GM19023 (cell line): Measurements from ENCODE around the gene TMUB2.
"Not testable (repeated sequence)": the region's sequence is repeated elsewhere in the genome, so short reads cannot be mapped to it uniquely, and the experiment has no call there.

Source experiments
- ATAC-seq: cut with Tn5 transposase; IDR thresholded peaks from one replicate; pipeline ENCODE4 v1.9.1; 2021; ENCODE audit warnings: mild to moderate bottlenecking, moderate library complexity; ENCODE audit not compliant: unreplicated experiment

The TMUB2 gene

DNA sequence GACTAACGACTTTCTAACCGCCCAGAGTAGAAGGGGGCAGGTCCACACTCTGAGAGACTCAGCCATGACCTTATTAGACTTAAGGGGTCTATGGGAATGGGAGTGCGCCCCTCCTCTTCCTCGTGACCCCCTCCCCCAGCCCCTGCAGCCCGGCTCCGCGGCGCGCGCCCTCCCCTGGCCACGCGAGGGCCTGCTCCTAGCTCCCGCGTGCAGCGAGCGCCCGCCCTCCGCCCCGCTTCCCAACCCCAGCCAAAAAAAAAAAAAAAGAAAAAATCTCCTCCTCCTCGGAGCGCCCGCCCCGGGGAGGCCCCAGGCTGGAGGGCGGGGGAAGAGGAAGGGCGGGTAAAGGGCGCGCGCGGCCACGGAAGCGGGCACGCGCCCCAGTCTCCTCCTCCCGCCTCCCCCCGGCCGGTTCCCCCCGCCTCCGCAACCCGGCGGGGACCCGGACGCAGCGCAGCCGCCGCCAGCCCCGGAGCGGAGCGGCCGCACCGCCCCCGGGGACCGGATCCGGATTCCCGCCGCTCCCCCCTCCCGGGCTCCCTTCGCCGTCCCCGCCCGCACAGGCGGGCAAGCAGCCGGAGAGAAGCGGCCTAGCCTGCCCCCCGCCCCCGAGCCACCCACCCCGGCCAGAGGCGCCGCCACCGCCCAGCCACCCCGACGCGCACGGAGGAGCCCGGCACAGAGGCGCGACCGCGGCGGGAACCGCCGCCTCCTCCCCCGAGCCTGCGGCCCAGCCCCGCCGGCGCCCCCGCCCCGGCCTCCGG is 31.8 kb downstream of the TMUB2 start:
- ATAC-seq: peak; percentile 37

DNA sequence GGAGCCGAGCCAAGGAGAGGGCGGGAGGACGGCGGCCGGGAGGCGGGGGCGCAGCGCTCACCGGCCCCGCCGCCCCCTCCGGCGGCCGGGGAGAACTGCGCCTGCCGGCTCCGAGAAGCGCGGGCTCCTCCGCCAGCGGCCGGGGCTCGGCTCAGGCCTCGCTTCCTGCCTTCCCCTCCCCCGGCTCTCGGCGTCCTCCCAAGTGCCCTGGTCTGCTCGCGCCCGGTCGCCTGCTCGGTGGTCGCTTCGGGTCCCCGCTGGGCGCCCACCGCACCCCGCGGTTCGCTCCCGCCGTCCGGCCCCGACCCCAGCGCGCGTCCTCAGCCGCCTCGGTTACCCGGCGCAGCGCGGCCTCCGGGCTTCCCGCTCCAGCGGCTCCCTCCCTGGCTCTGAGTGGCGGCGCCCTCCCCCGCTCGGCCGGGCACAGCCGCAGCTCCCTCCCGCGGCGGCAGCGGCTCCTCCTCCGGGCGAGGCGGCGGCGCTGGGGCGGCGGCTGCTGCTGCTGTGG is 32.4 kb downstream of the TMUB2 start:
- peak; percentile 36 for ATAC-seq

DNA sequence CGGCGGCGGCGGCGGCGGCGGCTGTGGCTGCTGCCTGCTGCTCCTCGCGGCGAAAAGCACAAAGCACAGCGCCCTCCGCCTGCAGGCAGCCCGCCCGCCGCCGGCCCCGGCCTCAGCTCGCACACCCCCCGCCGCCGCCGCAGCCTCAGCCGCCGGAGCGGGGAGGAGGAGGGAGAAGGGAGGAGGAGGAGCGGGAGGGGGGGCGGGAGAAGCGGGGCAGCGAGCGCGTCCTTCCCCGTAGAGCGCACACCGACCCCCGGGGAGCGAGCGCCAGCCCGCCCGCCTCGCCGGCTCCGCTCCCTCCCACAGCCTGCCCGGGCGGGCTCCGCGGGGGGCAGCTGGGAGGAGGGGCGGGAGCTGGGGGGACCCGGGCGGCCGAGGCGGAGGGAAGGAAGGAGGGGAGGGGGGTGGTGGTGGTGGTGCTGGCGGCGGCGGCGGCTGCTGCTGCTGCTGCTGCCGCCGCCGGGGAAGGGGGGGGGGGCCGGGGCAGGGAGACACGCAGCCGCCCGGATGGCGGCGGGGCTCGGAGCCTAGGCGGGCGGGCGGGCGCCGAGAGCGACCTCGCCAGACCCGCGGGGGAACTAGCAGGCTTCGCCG is 32.9 kb downstream of the TMUB2 start, which contains the start of gene UBTF:
TSS of gene UBTF (minus strand) at position 60 of the 597 bp plus-strand sequence. CDS start 1,446 bp downstream, outside the sequence.
- ATAC-seq: peak; percentile 9

DNA sequence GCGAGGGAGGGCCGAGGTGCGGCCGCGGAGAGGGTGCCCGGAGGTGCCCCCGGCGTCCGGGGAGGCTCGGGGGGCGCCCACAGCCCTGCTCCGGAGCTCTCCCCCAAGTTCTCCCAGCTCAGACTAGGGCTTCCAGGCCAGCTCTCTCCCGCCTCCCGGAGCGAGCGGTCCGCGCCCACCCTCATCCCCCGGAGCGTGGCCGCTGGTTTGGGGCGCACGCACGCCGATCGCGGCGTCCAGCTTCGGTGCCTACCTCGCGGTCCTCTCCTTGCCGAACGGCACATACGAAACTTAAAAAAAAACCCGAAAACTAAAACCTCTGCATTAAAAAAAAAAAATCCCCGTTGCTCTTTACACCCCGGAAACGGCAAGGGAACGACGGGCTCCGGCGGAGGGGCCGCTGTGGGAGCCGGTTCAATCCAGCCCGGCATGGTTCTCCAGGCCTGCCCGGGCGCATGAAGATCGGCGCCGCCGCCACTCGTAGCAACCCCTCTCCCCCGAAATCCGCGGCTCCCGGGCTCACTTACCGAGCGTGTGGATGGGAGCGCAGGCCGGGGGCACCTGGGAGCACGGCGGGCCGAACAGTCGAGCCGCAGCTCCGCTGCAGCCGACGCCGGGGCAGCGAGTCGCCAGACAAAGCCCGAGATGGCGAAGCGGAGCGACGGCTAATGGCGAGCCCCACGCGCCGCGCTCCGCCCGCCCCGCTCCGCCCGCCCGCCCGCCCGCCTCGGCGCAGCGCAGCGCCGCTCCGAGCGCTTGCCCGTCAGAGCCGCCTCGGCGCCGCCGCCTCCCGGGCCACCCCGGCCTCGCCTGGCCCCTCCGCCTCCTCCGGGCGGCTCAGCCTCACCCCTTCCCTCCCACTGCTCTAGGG is 33.7 kb downstream of the TMUB2 start:
- ATAC-seq: no peak

DNA sequence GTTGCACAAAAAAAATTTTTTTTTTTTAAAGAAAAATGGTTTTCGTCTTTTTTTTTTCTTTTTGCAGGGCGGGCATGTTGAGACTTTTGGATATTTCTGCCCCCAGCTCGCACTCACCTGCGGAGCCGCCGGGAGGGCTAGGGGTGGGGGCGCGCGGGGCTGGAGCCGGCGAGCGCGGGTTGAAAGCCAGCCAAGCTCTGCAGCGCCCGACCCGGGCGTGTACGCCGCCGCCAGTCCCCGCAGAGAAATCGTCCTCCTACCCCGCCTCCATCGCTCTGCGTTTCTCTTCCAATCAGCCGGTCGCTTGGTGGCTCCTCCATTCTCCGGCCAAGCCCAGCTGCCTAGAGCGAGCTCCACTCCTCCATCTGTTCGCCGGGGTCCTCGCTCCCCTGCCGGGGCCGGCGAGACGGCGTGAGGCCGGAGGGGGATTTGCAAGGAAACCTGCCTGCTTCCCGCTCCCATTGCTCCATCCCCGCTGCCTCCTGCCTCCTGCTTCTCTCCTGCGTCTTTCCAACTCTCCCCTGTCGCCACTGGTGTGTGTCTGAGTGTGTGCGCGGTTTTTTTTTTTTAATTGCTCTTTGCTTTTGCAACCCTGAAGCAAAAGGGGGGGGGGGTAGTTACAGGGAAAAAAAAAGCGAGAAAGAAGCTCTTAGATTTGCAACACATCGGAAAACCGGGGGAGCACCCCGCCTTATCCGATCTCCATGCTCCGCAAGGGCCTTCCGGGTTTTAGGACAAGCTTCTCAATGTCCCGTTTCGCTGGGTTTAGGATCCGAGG is 34.5 kb downstream of the TMUB2 start:
- ATAC-seq: no peak

DNA sequence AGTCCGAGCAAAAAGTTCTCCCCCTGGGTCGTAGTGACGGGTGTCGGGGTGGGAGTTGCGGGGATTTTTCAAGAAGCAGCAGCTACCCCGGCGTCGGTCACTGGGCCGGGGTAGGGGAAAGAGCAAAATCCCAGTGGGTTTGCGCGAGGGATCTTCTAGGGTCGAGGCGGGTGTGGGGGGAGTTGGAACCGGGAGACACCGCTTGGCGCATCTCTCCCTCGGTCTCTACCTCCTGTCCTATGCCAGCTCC is 35.0 kb downstream of the TMUB2 start:
- no peak for ATAC-seq

DNA sequence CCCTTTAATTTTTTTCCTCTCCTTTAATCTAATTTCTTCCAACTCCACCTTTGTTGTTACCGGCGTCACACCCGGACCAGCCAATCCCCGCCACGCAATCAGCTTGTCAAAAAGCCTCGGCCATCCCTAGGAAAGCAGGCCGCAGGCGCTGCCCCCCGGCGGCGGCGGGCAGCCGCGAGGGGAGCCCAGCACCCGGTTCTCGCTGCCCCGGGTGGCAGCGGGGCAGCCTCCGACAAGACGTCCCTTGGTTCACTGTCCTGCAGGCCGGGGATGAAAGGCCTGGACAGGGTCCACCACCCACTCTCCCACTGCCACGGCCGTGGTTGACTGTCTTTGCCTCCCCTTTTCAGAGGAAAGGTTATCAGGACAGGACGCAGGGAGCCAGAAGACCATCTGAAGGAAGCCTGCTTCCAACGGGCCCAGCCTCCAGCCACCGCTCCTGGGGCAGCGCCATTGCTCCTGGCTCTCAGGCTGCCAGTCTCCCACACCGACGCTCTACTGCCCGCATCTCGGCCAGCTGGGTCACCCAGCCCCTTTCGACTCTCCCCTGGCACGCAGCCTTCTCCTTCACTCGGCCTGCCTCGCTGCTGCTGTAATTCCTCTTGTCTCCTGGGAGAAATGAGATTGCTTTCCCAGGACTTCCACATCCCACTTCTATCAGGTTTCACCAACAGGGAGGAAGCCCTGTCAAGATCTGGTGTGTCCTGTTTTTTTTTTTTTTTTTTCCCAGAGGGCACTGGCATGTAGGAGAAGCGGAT is 35.5 kb downstream of the TMUB2 start:
- no peak for ATAC-seq

DNA sequence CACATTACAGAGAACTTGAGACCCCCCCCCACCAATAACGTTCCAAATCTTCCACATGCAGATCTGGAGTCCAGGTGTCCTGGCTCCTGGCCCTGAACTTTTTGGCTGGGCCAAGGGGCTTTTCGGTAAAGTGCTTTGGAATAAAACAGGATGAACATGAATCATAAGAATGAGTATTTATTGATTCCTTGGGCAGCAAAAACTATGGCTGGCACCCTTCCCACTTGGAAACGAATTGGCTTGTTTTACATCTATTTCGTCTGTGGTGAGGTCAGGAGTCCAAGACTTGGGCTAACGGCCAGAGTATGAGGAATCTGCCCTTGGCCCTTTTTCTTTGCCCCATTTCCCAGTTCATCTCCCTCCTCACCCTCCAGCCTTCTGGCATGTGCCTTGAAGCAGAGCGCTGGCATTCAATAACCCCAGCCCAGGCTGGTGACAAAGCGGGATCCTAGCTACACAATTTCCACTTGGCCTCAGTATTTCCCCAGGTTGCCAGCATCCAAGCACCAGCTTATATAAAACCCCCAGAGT is 36.8 kb downstream of the TMUB2 start:
- ATAC-seq: no peak

DNA sequence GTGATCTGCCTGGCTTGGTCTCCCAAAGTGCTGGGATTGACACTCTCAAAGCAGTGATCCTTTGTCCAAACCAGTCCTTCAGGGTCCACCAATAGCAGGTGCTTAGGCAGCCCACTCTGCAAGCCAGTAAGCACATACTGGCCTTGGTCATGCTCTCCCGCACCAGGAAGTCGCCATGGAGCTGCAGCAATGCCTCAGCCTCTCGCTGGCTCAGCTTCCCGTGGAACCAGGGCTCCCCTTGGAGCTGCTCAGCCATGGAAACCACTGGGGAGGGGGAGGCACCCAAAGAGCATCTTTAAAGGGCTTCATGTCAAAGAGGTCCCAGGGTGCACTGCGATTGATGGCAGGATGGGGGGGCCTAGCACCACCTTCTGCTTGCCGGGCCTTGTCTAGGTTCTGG is 42.3 kb downstream of the TMUB2 start:
- ATAC-seq: no peak

DNA sequence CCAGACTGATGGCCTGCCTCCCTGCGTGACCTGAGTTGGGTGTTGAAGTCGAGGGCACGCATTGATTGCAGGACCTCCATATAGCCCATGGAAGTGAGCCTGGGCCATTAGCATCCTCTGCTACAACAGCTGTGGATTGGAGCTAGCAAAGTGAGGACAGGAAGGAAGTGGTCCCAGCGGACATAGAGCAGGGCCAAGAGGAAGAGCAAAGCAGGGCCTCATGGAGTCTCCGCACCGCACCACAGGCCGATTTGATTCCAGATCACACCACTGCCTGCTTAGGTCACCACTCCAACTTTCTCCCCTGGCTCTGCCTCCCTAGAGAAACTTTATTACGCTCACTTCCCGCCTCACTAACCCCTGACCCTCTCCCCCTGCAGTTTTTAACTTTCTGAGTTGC is 43.4 kb downstream of the TMUB2 start:
- ATAC-seq: no peak

DNA sequence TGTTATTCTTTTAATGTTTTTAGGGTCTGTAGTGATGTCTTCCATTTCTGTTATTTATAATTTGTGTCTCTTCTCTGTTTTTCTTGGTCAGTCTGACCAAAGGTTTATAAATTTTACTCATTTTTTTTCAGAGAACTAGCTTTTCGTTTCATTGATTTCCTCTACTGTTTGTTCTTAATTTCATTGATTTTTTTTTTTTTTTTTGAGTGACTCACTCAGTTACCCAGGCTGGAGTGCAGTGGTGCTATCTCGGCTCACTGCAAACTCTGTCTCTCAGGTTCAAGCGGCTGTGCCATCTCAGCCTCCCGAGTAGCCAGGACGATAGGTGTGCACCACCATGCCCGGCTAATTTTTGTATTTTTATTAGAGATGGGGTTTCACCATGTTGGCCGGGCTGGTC is 45.3 kb downstream of the TMUB2 start:
- ATAC-seq: no peak

DNA sequence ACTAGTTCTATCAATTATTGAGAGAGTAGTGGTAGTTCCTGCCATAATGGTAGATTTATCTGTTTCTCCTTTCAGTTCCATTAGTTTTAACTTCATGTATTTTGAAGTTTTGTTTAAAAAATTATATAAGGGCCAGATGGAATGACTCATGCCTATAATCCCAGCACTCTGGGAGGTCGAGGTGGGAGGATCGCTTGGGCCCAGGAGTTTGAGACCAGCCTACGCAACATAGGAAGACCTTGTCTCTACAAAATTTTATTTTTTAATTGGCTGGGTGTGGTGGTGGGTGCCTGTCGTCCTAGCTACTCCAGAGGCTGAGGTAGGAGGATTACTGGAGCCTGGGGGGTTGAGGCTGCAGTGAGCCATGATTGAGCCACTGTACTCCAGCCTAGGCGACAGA is 46.8 kb downstream of the TMUB2 start:
- ATAC-seq: no peak

DNA sequence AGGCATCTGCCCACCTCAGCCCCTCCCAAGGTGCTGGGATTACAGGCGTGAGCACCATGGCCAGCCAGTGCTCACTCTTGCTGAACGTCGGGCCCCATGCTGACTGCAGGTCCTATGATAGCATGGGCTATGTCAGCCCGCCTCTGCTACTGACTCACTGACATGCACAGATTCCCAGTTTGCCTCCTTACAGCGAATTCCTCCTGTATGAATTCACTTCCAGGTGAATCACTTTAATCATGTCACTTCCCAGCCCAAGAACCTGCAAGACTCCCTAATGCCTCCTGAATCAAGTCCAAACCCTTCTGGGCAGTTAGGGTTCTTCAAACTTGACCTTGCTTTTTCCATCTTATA is 48.8 kb downstream of the TMUB2 start:
- ATAC-seq: no peak

DNA sequence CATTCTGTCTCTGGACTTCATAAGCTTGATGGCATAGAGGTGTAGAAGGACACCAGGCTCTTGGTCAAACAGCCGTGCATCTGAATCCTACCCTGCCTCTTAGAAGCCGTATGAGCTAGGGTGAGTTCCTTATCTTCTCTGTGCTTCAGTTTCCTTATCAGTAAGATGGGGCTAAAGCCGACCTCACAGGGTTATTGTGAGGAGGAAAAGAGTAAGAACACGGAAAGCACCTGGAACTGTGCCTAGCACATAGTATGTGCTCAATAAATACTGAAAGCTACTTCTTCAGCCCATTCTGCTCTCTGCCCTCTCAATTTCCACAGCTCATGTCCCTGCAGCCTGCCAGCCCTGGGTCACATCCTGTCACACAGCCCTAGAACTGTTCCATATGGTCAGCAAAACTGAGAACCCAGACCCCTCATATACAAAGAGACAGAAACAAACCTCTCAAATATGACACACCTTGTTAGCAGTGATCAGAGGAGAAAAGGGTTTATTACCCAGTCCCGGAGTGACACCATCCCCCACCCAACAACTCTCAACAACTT is 49.7 kb downstream of the TMUB2 start:
- no peak for ATAC-seq

DNA sequence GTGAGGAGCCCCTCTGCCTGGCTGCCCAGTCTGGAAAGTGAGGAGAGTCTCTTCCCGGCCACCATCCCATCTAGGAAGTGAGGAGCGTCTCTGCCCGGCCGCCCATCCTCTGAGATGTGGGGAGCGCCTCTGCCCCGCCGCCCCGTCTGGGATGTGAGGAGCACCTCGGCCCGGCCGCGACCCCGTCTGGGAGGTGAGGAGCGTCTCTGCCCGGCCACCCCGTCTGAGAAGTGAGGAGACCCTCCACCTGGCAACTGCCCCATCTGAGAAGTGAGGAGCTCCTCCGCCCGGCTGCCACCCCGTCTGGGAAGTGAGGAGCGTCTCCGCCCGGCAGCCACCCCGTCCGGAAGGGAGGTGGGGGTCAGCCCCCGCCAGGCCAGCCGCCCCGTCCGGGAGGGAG is 51.1 kb downstream of the TMUB2 start:
- not testable (repeated sequence) for ATAC-seq

DNA sequence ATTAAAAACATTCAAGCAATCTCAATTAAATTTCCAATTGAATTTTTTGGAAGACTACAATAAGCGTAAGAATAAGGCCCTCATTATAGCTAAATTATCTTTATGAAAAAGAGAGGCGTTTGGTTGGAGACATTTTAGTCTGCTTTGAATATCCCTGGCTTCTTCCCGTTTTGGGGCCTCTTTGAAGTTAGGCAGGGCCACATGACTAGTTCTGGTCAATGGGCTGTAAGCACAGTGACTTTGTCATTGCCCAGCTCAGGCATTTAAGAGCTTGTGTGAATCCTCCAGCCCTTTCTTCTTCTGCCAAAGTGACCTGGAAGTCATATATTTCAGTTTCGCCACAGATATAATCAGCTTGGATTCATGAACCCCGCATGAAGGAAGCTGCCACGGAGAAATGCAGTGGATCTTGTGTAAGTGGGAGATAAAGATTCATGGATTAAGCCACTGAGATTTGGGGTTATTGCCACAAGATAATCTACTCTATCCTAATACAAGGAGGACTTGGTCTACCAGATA is 54.4 kb downstream of the TMUB2 start:
- ATAC-seq: no peak
